Ishikawa (cell line): Measurements from ENCODE around the gene EBP.

Experiments used
- CEBPB ChIP-seq: IDR thresholded peaks from 2 replicates; pipeline ENCODE4 v1.6.1; 2012
- EP300 ChIP-seq: IDR thresholded peaks from 2 replicates; pipeline ENCODE4 v1.6.1; 2012; ENCODE audit warnings: borderline replicate concordance
- FOXM1 ChIP-seq: IDR thresholded peaks from 2 replicates; pipeline ENCODE4 v1.6.1; 2012; ENCODE audit warnings: low read depth, borderline replicate concordance
- NFIC ChIP-seq: IDR thresholded peaks from 2 replicates; pipeline ENCODE4 v1.6.1; 2012
- RAD21 ChIP-seq: IDR thresholded peaks from 2 replicates; pipeline ENCODE4 v1.6.1; 2012; ENCODE audit warnings: low read depth
- TAF1 ChIP-seq: IDR thresholded peaks from 2 replicates; pipeline ENCODE4 v1.6.1; 2012; ENCODE audit warnings: low read depth, mild to moderate bottlenecking
- TCF12 ChIP-seq: IDR thresholded peaks from 2 replicates; pipeline ENCODE4 v1.6.1; 2012; ENCODE audit warnings: low read depth
- TEAD4 ChIP-seq: IDR thresholded peaks from 2 replicates; pipeline ENCODE4 v1.6.1; 2012
- YY1 ChIP-seq: IDR thresholded peaks from 2 replicates; pipeline ENCODE4 v1.6.1; 2012; ENCODE audit warnings: low read depth
- ZBTB7A ChIP-seq: IDR thresholded peaks from 2 replicates; pipeline ENCODE4 v1.6.1; 2012; ENCODE audit warnings: low read depth
- TF ChIP-seq, protein P1 (sequence below): IDR thresholded peaks from 2 replicates; pipeline ENCODE4 v1.6.1; 2012
- TF ChIP-seq, protein P2 (sequence below): IDR thresholded peaks from 2 replicates; pipeline ENCODE4 v1.6.1; 2012

DNA sequence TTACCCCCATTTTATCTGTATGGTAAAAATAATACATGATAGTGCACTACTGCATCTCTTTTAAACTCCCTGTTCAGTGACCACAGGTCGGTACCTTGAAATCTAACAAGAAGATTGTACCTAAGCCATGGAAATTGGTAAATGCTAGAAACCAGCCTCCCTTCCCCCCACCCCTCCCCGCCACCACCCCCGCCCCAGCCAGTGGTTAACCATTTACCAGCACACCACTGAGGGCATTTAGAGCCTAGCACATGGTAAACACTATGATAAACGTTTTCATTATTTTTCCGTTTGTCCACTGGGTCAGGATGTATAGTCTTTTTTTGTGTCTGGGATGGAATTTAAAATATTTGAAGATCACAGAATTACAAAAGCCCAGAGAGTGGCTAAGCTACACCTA lies 46.3 kb upstream of the EBP start:
- TF ChIP-seq, protein P1, sequence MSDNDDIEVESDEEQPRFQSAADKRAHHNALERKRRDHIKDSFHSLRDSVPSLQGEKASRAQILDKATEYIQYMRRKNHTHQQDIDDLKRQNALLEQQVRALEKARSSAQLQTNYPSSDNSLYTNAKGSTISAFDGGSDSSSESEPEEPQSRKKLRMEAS: no peak
- TF ChIP-seq TAF1 (no peak), CEBPB (no peak), EP300 (no peak), TEAD4 (no peak), TCF12 (no peak), FOXM1 (no peak), RAD21 (no peak), ZBTB7A (no peak), NFIC (no peak), YY1 (no peak)
- TF ChIP-seq, protein P2, sequence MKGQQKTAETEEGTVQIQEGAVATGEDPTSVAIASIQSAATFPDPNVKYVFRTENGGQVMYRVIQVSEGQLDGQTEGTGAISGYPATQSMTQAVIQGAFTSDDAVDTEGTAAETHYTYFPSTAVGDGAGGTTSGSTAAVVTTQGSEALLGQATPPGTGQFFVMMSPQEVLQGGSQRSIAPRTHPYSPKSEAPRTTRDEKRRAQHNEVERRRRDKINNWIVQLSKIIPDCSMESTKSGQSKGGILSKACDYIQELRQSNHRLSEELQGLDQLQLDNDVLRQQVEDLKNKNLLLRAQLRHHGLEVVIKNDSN: no peak
